GM12878 (cell line): Measurements from ENCODE around the gene CBR4. TPM values are rescaled to one million over a fixed set of nuclear protein-coding genes. Genes with fewer than 3 reads are reported as not detected.

ENCODE experiments used
- CUX1 ChIP-seq: IDR thresholded peaks from 2 replicates; pipeline ENCODE4 v1.6.1; 2012; ENCODE audit warnings: improper control_type of control experiment, low read depth, low read length; ENCODE audit not compliant: insufficient replicate concordance
- HSF1 ChIP-seq: fragments of 150-350 bp; IDR thresholded peaks from 2 replicates; pipeline ENCODE4 v1.6.1; 2014; ENCODE audit warnings: mild to moderate bottlenecking, low read depth, low read length
- PBX3 ChIP-seq: IDR thresholded peaks from 2 replicates; pipeline ENCODE4 v1.6.1; 2011; ENCODE audit warnings: mild to moderate bottlenecking, low read depth, low read length, moderate library complexity; ENCODE audit not compliant: insufficient replicate concordance
- ZNF592 ChIP-seq: fragments of 450-650 bp; IDR thresholded peaks from 2 replicates; pipeline ENCODE4 v1.6.1; 2017; ENCODE audit warnings: mild to moderate bottlenecking, moderate library complexity
- polyA plus RNA-seq, 11 experiments: library from polyadenylated mRNA; depleted of rRNA in 4 of 11; unstranded in 6 of 11; stranded (reverse) in 5 of 11; fragments of >200 nt; fragmentation: Nextera tagmentation in 4 of 11; fragmentation: Illumina TruSeq in 1 of 11; extraction: Ambion mirVana in 4 of 11; extraction: Trizol in 1 of 11; gene quantifications; 1 replicate in 1 of 11; 2 replicates in 10 of 11; pipeline versions ENCODE4 v1.2.1 to v1.2.3, GENCODE V29; 2011 to 2016; ENCODE audit warnings: inconsistent platforms in 2 of 11, missing spikeins in 2 of 11, low read depth in 1 of 11
- total RNA-seq, 4 experiments: library from RNA; depleted of rRNA in 3 of 4; stranded (reverse); fragments of >200 nt in 3 of 4; fragmentation: Illumina TruSeq in 1 of 4; extraction: Trizol in 1 of 4; gene quantifications; 2 replicates each; pipeline versions ENCODE4 v1.2.1 to v1.2.3, GENCODE V29; 2013 to 2021

CBR4 gene
- total and polyA plus RNA-seq, 10 of the 15 experiments (the other 5 are each of a cell fraction or from before 2014, with no cell fraction given), result 17.3 to 38.8 (median 24.8) TPM

- no peak for TF ChIP-seq CUX1
- TF ChIP-seq PBX3, result no peak
- TF ChIP-seq HSF1, result no peak
- TF ChIP-seq ZNF592, result no peak
- TF ChIP-seq, all 136 proteins: peak for 0
Observed at GRCh38 chr4:169050284-169050683, 40.2 kb upstream of the CBR4 start (continued).
